Activated CD4-positive, alpha-beta T cell treated with anti-CD3 and anti-CD28 coated beads, Interleukin-2, Interleukin-6, amounts not matched to agents 100 ng/mL and 50 ng/mL, durations not matched to agents 16 hours and 8 hours (primary cell): ENCODE data around the gene CDSN.
A peak's percentile ranks its signal among the peaks of the same experiment; 100 is the strongest.
"Not testable (repeated sequence)": the region's sequence is repeated elsewhere in the genome, so short reads cannot be mapped to it uniquely, and the experiment has no call there.

Experiments used
- DNase-seq: peaks from one replicate; pipeline ENCODE4 v3.0.0-alpha.2; 2020

The CDSN gene

GRCh38 chr6:31120151-31120915 lies at the start of gene CDSN:
TSS of gene CDSN (minus strand) at chr6:31120446. CDS start at chr6:31120419, 27 bp downstream.
- DNase-seq: no peak

- no peak for DNase-seq
Measured at GRCh38 chr6:31169123-31169857, 49.0 kb upstream of the CDSN start.

- DNase-seq: no peak
Measured at GRCh38 chr6:31168606-31169005, 48.4 kb upstream of the CDSN start.

- no peak for DNase-seq
Measured at GRCh38 chr6:31165986-31166385, 45.7 kb upstream of the CDSN start.

- DNase-seq: not testable (repeated sequence)
Measured at GRCh38 chr6:31165064-31165832, 45.0 kb upstream of the CDSN start.

- DNase-seq: not testable (repeated sequence)
Measured at GRCh38 chr6:31164475-31165063, 44.3 kb upstream of the CDSN start.

- no peak for DNase-seq
Measured at GRCh38 chr6:31163922-31164321, 43.7 kb upstream of the CDSN start.

GRCh38 chr6:31162463-31163165 lies 42.4 kb upstream of the CDSN start:
- no peak for DNase-seq

- DNase-seq: no peak
Measured at GRCh38 chr6:31161216-31162126, 41.2 kb upstream of the CDSN start.

- peak; percentile 53 for DNase-seq
Measured at GRCh38 chr6:31158863-31159855, 38.9 kb upstream of the CDSN start.

- peak; percentile 99 for DNase-seq
Measured at GRCh38 chr6:31158140-31158862, 38.1 kb upstream of the CDSN start, which contains the start of gene TCF19. TSS of gene TCF19 (plus strand) at chr6:31158589. CDS start at chr6:31159470, 881 bp downstream.

GRCh38 chr6:31157513-31158139 lies 37.4 kb upstream of the CDSN start, which contains the start of gene CCHCR1:
TSS of gene CCHCR1 (minus strand) at chr6:31157802. CDS start at chr6:31157600, 202 bp downstream.
- DNase-seq: no peak

GRCh38 chr6:31156641-31157040 lies 36.4 kb upstream of the CDSN start:
- DNase-seq: no peak

GRCh38 chr6:31154436-31154835 lies 34.2 kb upstream of the CDSN start:
- DNase-seq: no peak

GRCh38 chr6:31152781-31153180 lies 32.5 kb upstream of the CDSN start:
- DNase-seq: no peak

GRCh38 chr6:31149827-31150447 lies 29.7 kb upstream of the CDSN start:
- no peak for DNase-seq

- DNase-seq: no peak
Measured at GRCh38 chr6:31145386-31145785, 25.1 kb upstream of the CDSN start.

- no peak for DNase-seq
Measured at GRCh38 chr6:31144970-31145340, 24.7 kb upstream of the CDSN start.
